ENCODE measurements around the gene PHB1. TPM values are rescaled to one million over a fixed set of nuclear protein-coding genes. Genes with fewer than 3 reads are reported as not detected.
A peak's percentile ranks its signal among the peaks of the same experiment; 100 is the strongest.

PHB1 gene
- total and polyA plus RNA-seq, 2 experiments from 2014 or later: 194 to 211 TPM

- Histone ChIP-seq H3K4me1 (ENCODE audit: insufficient read depth) (peaks cover 4% of the 10 kb centered on the region), H2AFZ (no peak overlapping the region), H3K9me2 (ENCODE audit: insufficient read depth) (no peaks in the 10 kb centered on the region), H3K4me3 (no peak overlapping the region), H3K27me3 (ENCODE audit: insufficient read depth) (no peaks in the 10 kb centered on the region), H3F3A (replicated peaks; ENCODE audit: low read depth) (no peaks in the 10 kb centered on the region), H3K27ac (ENCODE audit: low read depth) (no peak overlapping the region), H3K4me2 (no peak overlapping the region), H3K79me2 (replicated peaks; ENCODE audit: insufficient read depth) (no peaks in the 10 kb centered on the region), H3K36me3 (ENCODE audit: insufficient read depth) (no peaks in the 10 kb centered on the region), H4K20me1 (replicated peaks; ENCODE audit: insufficient read depth) (no peaks in the 10 kb centered on the region)
- no peak overlapping the region; the same call in 1 of the 2 replicates for H3K27ac Mint-ChIP-seq
- no peaks in the 10 kb centered on the region for H3K36me3 Mint-ChIP-seq (ENCODE audit: low read depth)
- H3K9me3 Mint-ChIP-seq: no peaks in the 10 kb centered on the region
- ATAC-seq: peak; percentile 21; the same call in 2 of the 3 replicates
- no peak for TF ChIP-seq ETS1 (IDR thresholded peaks at IDR 0.05)
- no peak for TF ChIP-seq EZH2 (IDR thresholded peaks at IDR 0.05; ENCODE audit: low read depth, unreplicated experiment)
- TF ChIP-seq JUNB (IDR thresholded peaks at IDR 0.05; ENCODE audit: unreplicated experiment): no peak
- TF ChIP-seq ZNF462 (CRISPR knock-in tag; IDR thresholded peaks at IDR 0.05): no peak
- TF ChIP-seq ZNF114 (CRISPR knock-in tag; IDR thresholded peaks at IDR 0.05): no peak
- no peak for TF ChIP-seq CTCF (conservative IDR thresholded peaks at IDR 0.05; ENCODE audit: low read depth in 2 of 2)
- no peak for TF ChIP-seq ZNF331 (CRISPR knock-in tag; IDR thresholded peaks at IDR 0.05; ENCODE audit: low read depth)
- TF ChIP-seq POLR2AphosphoS5 (IDR thresholded peaks at IDR 0.05; ENCODE audit: low read depth): no peak
- no peak for TF ChIP-seq STAT1 (IDR thresholded peaks at IDR 0.05; ENCODE audit: unreplicated experiment)
- TF ChIP-seq EZH2phosphoT487 (IDR thresholded peaks at IDR 0.05; ENCODE audit: unreplicated experiment): no peak
- no peak for TF ChIP-seq CREB1 (CRISPR knock-in tag; IDR thresholded peaks at IDR 0.05; ENCODE audit: low read depth)
- TF ChIP-seq NANOG (IDR thresholded peaks at IDR 0.05; ENCODE audit: borderline replicate concordance): no peak
- no peak for TF ChIP-seq REST (IDR thresholded peaks at IDR 0.05; ENCODE audit: unreplicated experiment)
- no peak for DNase-seq (ENCODE audit: low spot score)
- peaks cover 21% of the 10 kb centered on the region for H3K27me3 Mint-ChIP-seq (ENCODE audit: insufficient read depth, low read depth, poor library complexity)
- no peak overlapping the region for H3K4me3 Mint-ChIP-seq
- peaks cover 21% of the 10 kb centered on the region for H3K4me1 Mint-ChIP-seq
Measured at GRCh38 chr17:49452201-49452600, 37.5 kb upstream of the PHB1 start.

All from GM23338 (cell line).